ENCODE data around the gene LPCAT1.

LPCAT1 gene

DNA sequence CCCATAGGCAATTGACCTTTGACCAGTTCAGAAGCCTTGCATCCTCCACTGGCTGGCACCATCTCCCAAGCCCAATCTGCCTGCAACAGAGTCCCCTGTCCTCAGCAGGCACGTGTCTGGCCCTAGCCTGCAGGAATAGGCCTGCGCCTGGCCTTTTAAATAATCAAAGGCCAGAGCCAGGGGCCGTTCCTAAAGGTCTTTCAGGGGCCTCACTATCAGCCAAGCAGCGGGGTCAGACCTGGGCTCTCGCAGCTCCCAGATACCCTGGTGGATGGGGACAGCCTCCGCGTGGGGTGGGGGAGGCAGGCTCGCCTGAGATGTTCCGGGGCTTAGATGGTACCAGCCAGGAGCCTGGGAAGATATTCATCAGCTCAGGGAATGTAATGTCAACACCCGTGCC, 111.1 kb downstream of the LPCAT1 start:
- no peak for DNase-seq (ENCODE audit: low spot score)
- POLR2A ChIA-PET (ENCODE audit: low non-redundant PET) = no interaction called here
- H3K27ac ChIP-seq = no peak overlapping the region
- CTCF ChIA-PET = no interaction called here
- TF ChIP-seq, protein P1, sequence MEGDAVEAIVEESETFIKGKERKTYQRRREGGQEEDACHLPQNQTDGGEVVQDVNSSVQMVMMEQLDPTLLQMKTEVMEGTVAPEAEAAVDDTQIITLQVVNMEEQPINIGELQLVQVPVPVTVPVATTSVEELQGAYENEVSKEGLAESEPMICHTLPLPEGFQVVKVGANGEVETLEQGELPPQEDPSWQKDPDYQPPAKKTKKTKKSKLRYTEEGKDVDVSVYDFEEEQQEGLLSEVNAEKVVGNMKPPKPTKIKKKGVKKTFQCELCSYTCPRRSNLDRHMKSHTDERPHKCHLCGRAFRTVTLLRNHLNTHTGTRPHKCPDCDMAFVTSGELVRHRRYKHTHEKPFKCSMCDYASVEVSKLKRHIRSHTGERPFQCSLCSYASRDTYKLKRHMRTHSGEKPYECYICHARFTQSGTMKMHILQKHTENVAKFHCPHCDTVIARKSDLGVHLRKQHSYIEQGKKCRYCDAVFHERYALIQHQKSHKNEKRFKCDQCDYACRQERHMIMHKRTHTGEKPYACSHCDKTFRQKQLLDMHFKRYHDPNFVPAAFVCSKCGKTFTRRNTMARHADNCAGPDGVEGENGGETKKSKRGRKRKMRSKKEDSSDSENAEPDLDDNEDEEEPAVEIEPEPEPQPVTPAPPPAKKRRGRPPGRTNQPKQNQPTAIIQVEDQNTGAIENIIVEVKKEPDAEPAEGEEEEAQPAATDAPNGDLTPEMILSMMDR (conservative IDR thresholded peaks at IDR 0.05; ENCODE audit: low read depth) = no peak

GRCh38 chr5:1412163-1412562, 111.6 kb downstream of the LPCAT1 start:
- CTCF ChIA-PET = no interaction called here
- POLR2A ChIA-PET (ENCODE audit: low non-redundant PET) = no interaction called here
- TF ChIP-seq, protein P1 (conservative IDR thresholded peaks at IDR 0.05; ENCODE audit: low read depth) = no peak
- no peak overlapping the region for H3K27ac ChIP-seq
- no peak for DNase-seq (ENCODE audit: low spot score)

Data from RWPE1 (cell line).